AG20443 (cell line): ENCODE results near the gene PCBD1.
"Not testable (repeated sequence)": the region's sequence is repeated elsewhere in the genome, so short reads cannot be mapped to it uniquely, and the experiment has no call there.

Source experiments
- DNase-seq: peaks from one replicate; pipeline ENCODE4 v3.0.0; 2012; ENCODE audit warnings: low spot score, mixed read lengths

PCBD1 gene

GRCh38 chr10:70863470-70864160 lies 24.8 kb downstream of the PCBD1 start:
- no peak for DNase-seq

- not testable (repeated sequence) for DNase-seq
Measured at GRCh38 chr10:70861495-70862197, 26.7 kb downstream of the PCBD1 start.

GRCh38 chr10:70858759-70859158 lies 29.6 kb downstream of the PCBD1 start:
- DNase-seq = no peak

- no peak for DNase-seq
Measured at GRCh38 chr10:70856454-70856853, 31.9 kb downstream of the PCBD1 start.

GRCh38 chr10:70853457-70853856 lies 34.9 kb downstream of the PCBD1 start:
- no peak for DNase-seq

GRCh38 chr10:70853038-70853437 lies 35.3 kb downstream of the PCBD1 start:
- no peak for DNase-seq

- no peak for DNase-seq
Measured at GRCh38 chr10:70851597-70852475, 36.5 kb downstream of the PCBD1 start.

- DNase-seq = no peak
Measured at GRCh38 chr10:70850097-70850496, 38.3 kb downstream of the PCBD1 start.

- peak; percentile 33 for DNase-seq
Measured at GRCh38 chr10:70849582-70850016, 38.8 kb downstream of the PCBD1 start.

- no peak for DNase-seq
Measured at GRCh38 chr10:70847659-70848360, 40.6 kb downstream of the PCBD1 start.

- DNase-seq = no peak
Measured at GRCh38 chr10:70846795-70847194, 41.6 kb downstream of the PCBD1 start.

- no peak for DNase-seq
Measured at GRCh38 chr10:70845816-70846215, 42.5 kb downstream of the PCBD1 start.

- DNase-seq = no peak
Measured at GRCh38 chr10:70845256-70845655, 43.1 kb downstream of the PCBD1 start.

GRCh38 chr10:70843776-70844489 lies 44.4 kb downstream of the PCBD1 start:
- no peak for DNase-seq

- DNase-seq = no peak
Measured at GRCh38 chr10:70843333-70843732, 45.0 kb downstream of the PCBD1 start.

GRCh38 chr10:70840836-70841235 lies 47.5 kb downstream of the PCBD1 start:
- DNase-seq = no peak

- no peak for DNase-seq
Measured at GRCh38 chr10:70838270-70838805, 50.0 kb downstream of the PCBD1 start.

- no peak for DNase-seq
Measured at GRCh38 chr10:70837660-70838059, 50.7 kb downstream of the PCBD1 start.

GRCh38 chr10:70836319-70836718 lies 52.0 kb downstream of the PCBD1 start:
- no peak for DNase-seq

- DNase-seq = no peak
Measured at GRCh38 chr10:70834441-70835151, 53.8 kb downstream of the PCBD1 start.
